Measurements from ENCODE around the gene CCDC92B. TPM values are rescaled to one million over a fixed set of nuclear protein-coding genes. Genes with fewer than 3 reads are reported as not detected.

CCDC92B gene
- total RNA-seq, 6 donors from 2014 or later = 0.34 TPM; not detected in 4

DNA sequence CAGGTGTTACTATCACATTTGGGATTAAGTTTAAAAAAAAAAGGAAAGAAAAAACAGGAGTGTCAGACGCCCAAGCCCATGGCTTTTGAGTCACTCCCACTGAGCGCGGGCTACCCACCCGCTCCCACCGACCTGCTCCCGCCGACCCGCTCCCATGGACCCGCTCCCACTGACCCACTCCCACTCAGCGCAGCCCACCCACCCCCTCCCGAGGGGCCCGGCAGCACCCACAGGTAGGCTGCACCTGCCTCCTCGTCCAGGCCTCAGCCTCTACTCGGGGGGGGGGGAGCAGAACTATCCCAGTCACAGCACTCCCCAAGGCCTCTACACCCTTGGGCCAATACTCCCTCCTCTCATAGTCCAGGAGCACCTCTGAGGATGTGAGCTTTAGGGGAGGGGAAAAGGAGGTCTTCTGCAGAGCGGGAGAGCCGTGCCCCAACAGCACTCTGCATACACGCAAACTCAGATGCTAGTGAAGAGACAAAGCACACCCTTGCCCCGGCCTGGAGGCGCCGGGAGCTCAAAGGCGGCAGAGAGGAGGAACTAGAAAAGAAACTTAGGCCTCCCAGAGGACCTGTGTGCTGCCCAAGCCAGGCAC is 40.8 kb downstream of the CCDC92B start:
- peak in 1 of 2 donors; percentile 78 for DNase-seq
- Histone ChIP-seq H3K27me3 (no peaks in the 10 kb centered on the region), H3K4me1 (peaks cover 44 to 57% (median 49%) of the 10 kb centered on the region in 4 donors), H3K4me3 (peak overlapping the region in 2 of 4 donors; percentile 24 to 96), H3K9me3 (no peaks in the 10 kb centered on the region), H3K36me3 (peaks cover 0 to 9% (median 5%) of the 10 kb centered on the region in 4 donors), H3K27ac (peak overlapping the region; percentile 43 to 79 (median 73))
- no peak for ATAC-seq (ENCODE audit: low FRiP score in 2 of 2)
- 69 to 81% methylated on average over 16 to 20 of the region's 21 CpGs for WGBS, 2 donors
- TF ChIP-seq POLR2A (IDR thresholded peaks at IDR 0.05) (no peak), EP300 (IDR thresholded peaks at IDR 0.05) (no peak)

- peak; percentile 62 to 78 for DNase-seq
Observed at GRCh38 chr17:2707721-2708584, 41.5 kb downstream of the CCDC92B start.

GRCh38 chr17:2706911-2707510 is 42.4 kb downstream of the CCDC92B start:
- TF ChIP-seq POLR2A (IDR thresholded peaks at IDR 0.05) (no peak), EP300 (IDR thresholded peaks at IDR 0.05) (no peak), POLR2AphosphoS5 (IDR thresholded peaks at IDR 0.05) (no peak), CTCF (IDR thresholded peaks at IDR 0.05) (no peak)
- Histone ChIP-seq H3K9me3 (no peaks in the 10 kb centered on the region), H3K4me3 (no peak overlapping the region), H3K4me1 (peaks cover 32 to 45% (median 41%) of the 10 kb centered on the region in 4 donors), H3K36me3 (peaks cover 6 to 25% (median 19%) of the 10 kb centered on the region in 4 donors), H3K27ac (peak overlapping the region in 2 of 4 donors; percentile 11 to 79), H3K27me3 (no peaks in the 10 kb centered on the region)
- DNase-seq = peak in 1 of 2 donors; percentile 77
- ATAC-seq (ENCODE audit: low FRiP score in 2 of 2) = no peak
- 82 to 91% methylated on average over 6 to 13 of the region's 21 CpGs for WGBS, 2 donors

More at GRCh38 chr17:2707721-2708584, 41.5 kb downstream of the CCDC92B start:
- peak overlapping the region in 3 of 4 donors; percentile 70 to 79 (median 76) for H3K27ac ChIP-seq
- H3K9me3 ChIP-seq = no peaks in the 10 kb centered on the region
- peak overlapping the region in 1 of 4 donors; percentile 7 for H3K4me3 ChIP-seq
- no peaks in the 10 kb centered on the region for H3K27me3 ChIP-seq
- WGBS, 2 donors = 47 to 64% methylated on average over 8 to 10 of the region's 13 CpGs
- no peak for ATAC-seq (ENCODE audit: low FRiP score in 2 of 2)
- peaks cover 40 to 55% (median 49%) of the 10 kb centered on the region in 4 donors for H3K4me1 ChIP-seq
- H3K36me3 ChIP-seq = peaks cover 0 to 16% (median 12%) of the 10 kb centered on the region in 4 donors
- TF ChIP-seq CTCF (IDR thresholded peaks at IDR 0.05) (peak in 2 of 6 experiments; percentile 45 to 50), POLR2AphosphoS5 (IDR thresholded peaks at IDR 0.05) (no peak), EP300 (IDR thresholded peaks at IDR 0.05) (no peak)

- H3K27me3 ChIP-seq = no peaks in the 10 kb centered on the region
- H3K4me1 ChIP-seq = peaks cover 32 to 43% (median 40%) of the 10 kb centered on the region in 4 donors
- ATAC-seq (ENCODE audit: low FRiP score in 2 of 2) (no peak), DNase-seq (peak in 1 of 2 donors; percentile 48)
- TF ChIP-seq CTCF (IDR thresholded peaks at IDR 0.05) (no peak), EP300 (IDR thresholded peaks at IDR 0.05) (no peak), POLR2A (IDR thresholded peaks at IDR 0.05) (no peak), POLR2AphosphoS5 (IDR thresholded peaks at IDR 0.05) (no peak)
- no peak overlapping the region for H3K27ac ChIP-seq
- whole genome bisulfite sequencing, 2 donors = 83 to 96% methylated on average over 9 to 25 of the region's 25 CpGs
- no peak overlapping the region for H3K4me3 ChIP-seq
- H3K36me3 ChIP-seq = peaks cover 9 to 34% (median 27%) of the 10 kb centered on the region in 4 donors
- H3K9me3 ChIP-seq = no peaks in the 10 kb centered on the region
Observed at GRCh38 chr17:2705888-2706795, 43.3 kb downstream of the CCDC92B start.

Data from upper lobe of left lung (tissue), 6 donors.